GM19452 (cell line): Measurements from ENCODE around the gene PRKCB.

Experiments used
- ATAC-seq: cut with Tn5 transposase; IDR thresholded peaks from one replicate; pipeline ENCODE4 v1.9.1; 2021; ENCODE audit not compliant: unreplicated experiment

PRKCB gene

DNA sequence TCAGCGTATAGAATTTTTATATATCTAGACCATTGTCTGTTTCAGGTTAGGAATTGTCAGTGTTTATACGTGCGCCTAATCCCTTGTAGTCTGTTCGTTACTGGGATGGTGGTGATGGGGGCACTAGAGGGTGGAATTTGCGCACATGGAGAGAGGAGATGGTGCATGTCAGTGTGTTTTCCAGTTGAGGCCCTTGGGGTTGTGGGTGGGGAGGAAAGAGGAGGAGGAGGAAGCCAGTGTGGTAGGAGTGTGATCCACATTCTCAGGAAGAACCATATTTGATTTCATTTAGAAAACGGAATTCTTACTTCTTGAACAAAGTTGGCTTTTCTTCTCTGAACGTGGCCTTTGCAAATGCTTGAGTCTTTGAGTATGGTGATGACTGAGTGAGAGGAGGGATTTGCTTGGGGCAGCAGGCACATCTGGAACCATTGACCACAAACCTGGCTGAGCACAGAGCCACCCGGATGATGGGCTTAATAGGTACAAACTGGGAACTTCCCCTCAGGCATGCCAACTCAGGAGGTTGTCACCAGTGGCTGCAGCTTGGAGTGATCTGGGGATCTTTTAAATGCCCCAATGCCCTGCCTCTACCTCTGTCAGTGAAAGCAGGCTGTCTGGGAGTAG lies 98.9 kb downstream of the PRKCB start:
- ATAC-seq, result no peak

DNA sequence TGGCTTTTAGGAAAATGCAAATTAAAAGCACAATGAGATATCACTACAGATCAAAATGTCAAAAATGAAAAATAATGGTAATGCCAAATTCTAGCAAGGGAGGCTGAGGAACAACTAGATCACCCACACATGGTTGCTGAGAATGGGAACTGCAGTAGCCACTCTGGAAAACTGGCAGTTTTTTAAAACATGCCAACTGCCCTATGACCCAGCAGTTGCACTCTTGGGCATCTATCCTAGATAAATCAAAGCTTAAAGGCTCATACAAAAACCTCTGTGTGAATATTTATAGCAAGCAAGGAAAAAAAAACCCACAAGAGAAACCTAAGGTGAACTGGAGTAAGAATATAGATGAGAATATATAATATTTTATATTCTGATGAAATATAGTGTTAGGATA lies 104.3 kb downstream of the PRKCB start:
- no peak for ATAC-seq

DNA sequence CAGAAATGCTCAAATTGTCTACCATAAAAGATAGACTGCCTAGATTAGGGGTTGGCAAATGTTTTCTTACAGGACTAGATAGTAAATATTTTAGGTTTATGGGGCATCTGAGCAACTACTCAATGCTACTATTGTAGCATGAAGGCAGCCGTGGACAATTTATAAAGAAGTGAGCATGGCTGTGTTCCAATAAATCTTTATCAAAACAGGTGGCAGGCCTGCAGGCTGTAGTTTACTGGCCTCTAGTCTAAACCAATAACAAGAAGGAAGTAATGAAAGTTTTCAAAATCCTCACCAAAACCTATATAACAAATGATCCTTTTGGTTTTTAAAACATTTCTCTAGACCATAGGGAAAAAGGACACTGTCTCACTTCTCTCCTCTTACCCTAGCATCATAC lies 105.2 kb downstream of the PRKCB start:
- no peak for ATAC-seq

DNA sequence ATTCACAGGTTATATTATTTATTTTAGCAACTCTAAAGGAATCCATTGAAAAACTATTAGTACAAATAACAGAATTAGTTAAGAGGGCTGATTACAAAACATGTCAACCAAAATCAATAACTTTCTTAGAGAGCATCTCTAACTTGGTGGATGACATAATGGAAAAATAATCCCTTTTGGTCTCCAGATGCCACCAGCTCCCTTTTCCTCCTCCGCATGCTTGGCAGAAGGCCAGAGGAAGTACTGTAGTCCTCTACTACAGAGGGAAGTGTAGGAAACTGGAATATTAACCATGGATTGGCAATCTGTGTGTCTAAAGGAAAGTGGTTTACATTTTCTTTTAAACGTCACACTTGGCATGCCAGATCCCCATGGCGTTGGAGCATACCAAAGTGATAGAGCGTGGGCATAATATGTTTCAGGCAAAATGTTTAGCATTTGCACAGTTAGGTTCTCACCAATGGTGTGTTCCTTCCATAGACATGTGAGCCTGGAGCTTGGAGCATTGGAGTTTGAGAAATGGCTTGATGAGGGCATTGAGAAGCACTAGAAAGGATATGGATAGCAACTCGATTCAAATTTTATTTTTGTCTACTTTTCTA lies 106.3 kb downstream of the PRKCB start:
- ATAC-seq, result no peak

DNA sequence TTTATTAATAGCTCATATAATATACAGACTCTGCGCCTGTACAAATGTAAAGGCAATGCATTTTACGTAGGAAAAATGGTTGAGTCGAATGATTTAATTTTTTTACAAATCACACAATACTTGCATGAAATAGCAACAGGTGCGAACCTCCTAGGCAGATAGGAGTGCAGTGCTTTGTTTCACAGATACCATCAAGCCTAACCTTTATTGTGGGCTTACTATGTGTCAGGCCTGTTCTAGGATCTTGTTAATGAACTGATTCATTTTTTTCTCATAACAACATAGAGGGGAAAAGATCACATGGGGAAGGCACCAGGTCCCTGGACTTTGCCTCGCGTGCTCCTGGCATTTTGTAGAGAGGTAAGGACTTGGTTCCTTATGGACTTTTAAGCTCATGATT lies 107.8 kb downstream of the PRKCB start:
- ATAC-seq, result no peak

DNA sequence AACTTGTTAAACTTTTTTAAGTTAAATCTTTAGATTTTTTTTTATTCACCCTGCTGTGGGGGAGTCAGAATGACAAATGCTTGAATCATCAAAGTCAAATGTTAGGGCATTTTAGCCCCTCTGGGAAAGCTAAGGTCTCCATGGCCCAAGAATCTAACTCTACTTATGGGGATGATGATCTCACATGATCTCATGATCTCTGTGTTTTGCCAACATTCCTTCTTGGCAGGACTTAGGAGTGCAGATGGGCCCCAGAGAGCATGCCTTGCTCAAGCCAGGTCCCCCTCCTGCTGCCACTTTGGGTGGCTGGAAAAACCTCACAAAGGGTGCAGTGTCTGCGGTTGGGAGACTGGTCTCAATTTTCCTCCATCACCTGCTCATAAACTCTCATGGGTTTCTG lies 108.6 kb downstream of the PRKCB start:
- no peak for ATAC-seq

DNA sequence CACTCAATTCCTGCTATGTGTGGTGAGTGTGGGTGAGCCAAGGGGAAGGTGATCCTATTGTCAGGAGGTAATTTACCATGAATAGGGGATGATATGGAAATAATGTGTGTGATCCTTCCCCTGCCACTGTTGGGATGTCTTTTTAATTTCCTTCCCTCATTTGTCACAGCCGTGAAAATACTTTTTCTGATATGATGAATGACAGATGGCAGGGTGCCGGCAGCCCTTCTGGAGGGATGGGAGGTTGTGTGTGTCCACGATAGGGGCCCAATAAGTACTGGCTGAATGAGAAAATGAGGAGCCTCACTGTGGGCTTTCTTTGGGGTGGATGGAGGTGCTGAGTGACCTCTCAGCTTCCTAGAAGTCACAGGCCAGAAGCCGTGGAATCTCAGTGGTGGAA lies 109.5 kb downstream of the PRKCB start:
- no peak for ATAC-seq

DNA sequence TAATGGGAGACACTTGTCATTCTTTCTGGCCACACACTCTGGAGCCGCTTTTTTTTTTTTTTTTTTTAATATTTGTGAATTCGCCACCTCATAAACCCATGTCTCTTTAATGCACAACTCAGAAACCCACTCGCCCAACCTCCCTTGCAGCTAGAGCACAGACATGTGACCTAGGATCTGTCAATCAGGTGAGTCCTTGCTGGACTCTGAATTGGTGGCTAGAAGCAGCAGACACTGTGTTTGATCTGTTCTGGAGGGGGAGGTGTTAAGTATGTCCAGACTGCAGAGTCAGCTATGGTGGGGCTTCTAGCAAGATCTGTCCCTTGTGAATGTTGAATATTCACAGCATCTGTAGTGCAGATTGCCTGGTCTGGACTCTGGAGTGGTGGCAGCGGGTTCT lies 112.1 kb downstream of the PRKCB start:
- ATAC-seq, result no peak

DNA sequence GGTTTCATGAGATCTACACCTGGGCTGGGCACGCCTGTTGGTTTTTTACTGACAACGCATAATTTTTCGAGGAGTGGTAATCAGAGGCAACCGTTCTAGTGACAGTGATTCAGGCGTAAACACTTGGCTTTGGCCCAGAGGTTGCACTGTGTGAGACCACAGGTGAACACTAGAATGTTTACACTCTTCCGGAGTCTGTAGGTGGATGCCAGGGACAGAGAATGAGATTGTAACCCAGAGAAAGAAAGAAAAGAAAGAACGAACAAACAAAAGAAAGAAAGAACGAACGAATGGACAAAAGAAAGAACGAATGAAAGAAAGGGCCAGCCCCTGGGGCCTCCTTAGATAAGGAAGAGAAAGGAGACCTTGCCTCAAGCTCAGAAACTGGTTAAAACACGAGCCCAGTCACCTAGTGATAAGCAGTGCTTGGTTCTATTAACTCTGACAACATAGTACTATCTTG lies 113.2 kb downstream of the PRKCB start:
- no peak for ATAC-seq

DNA sequence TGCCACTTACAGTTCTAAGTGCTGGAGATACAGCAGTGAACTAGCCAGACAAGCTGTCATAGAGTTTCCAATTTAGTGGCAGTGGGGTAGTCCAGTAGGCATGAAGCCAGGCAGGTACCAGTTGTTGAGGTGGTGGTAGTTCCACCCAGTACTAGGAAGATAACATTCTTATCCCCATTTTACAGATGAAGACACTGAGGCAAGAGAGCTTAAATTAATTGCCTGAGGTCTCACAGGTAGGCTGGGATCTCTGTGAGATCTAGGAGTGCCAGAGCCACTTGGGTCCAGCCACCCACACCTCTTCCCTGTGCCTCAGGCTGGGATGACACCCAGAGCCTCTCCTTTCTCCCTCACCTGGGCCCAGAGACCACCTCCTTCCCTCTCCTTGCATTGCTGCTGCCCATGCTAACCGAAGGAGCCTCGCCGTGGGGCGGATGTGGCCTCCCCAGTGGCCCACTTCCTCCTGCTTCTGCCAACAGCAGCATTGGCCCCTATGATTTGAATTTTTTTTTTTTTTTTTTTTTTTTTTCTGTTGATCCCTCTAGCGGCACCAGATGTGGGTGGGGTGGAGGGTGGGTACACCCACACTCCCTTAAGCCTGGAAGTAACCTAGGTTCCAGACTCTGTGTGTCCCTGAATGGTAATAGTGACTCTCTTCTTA lies 114.0 kb downstream of the PRKCB start:
- ATAC-seq, result peak; percentile 71

DNA sequence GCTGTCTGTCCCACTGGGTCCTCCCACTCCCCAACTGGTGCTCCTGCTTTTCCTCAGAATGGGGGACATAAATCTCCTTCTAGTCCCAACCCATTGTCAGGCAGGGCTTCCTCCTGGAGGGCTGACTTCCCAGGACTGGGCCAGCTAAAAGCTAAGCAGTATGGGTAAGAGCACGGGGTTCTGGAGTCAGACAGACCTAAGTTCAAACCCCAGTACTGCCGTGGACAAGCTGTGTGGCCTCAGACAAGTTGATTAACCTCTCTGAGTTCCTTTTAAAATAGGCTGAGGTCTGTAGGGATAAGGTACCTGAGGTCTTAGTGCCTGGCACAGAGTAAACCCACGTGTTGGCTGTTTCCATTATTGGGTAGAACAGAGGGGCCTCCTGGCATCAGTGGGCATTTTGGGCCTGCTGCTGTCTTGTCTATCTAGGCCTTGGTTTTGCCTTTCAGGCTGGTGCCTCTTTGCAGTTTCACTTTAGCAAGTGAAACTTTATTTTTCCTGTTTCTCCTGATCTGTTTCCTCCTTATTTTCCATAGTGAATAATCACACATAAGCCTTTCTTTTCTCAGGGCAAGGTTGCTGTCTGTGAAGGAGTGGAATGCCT lies 114.6 kb downstream of the PRKCB start:
- ATAC-seq, result no peak

DNA sequence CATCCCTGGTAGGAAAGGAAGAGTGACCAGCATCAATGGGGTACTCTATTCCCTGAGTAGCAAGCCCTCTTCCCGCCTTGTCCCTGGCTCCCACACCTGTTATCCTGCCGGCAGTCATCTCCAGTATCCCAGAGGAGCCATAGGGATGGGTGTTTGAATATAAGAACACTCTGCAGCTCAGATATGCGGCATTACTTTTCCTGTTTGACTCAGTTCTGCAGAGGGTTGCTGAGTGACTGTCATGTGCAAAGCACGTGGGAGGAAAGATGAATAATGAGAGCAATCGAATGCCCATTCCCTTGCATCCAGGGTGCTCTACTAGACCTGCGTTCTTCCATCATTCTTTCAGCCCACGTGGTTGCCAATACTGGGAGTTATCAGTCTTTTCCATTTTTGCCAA lies 115.1 kb downstream of the PRKCB start:
- ATAC-seq, result no peak

DNA sequence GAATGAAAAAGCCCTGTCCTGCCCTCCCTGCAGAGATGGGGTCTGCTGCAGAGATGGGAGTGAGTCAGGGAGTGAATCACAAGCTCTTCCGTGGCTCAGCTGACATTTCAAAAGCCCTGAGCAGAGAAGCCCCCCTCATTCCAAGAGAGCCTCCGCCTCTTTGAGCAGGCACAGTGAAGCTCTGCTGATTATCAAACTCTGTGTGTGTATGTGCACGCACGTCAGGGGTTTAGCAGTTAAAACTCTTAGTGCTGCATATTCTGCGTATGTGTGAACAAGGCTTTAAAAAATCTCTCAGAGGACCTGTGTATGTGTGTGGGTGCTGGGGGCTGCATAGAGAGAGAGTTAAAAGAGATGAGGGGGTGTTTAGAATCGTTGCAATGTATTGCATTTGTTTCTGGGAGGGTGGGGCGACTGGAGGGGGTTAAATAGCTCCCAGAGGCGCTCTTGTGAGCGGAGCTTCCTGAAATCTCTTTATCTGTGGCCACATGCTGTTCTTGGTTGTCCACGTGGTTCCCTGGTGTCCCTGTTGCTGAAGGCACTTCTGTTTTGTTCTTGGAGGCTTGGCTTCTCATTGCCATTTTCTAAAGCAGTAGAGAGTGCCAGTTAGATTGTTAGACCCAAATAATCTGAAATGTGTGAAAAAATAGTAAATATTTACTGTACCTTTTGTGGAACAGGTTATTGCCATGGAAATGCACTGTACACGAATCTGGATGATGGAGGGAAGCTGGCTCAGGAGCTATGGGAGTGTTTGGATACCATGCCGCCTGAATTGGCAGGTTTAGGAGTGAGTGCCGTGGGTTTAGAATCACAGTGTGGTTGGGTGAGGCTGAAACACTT lies 116.6 kb downstream of the PRKCB start:
- ATAC-seq, result no peak

DNA sequence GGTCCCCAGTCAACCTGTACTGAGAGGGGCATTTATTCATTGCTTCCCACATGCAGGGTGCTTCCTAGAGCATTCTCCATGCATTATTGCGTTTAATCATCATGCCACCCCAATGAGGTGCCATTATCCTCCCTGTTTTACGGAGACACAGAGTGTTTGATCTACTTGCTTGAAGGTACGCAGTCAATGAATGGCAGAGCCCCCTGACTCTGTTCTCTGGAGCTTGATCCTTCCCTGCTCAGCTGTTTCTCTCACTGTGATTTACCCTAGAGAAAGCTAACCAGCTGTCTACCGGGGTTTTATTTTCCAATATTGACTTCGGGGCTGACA lies 117.2 kb downstream of the PRKCB start:
- ATAC-seq, result no peak

DNA sequence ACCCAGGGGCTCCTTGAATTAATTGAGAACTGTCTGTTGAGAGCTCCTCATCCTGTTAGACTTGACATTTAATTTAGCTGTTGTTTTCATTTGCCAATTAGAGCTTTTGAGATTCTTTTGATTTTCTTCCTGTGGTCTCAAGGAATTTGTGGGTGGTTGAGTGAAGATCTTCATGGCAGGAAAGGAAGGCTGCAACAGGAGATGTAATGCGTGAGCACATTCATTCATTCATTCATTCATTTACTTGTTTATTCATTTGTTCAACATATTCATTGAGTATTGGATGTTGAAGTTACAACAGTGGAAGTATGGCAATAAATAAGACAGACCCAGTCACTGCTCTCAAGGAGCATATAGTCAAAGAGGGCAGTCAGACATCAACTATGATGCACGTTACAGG lies 117.7 kb downstream of the PRKCB start:
- no peak for ATAC-seq

DNA sequence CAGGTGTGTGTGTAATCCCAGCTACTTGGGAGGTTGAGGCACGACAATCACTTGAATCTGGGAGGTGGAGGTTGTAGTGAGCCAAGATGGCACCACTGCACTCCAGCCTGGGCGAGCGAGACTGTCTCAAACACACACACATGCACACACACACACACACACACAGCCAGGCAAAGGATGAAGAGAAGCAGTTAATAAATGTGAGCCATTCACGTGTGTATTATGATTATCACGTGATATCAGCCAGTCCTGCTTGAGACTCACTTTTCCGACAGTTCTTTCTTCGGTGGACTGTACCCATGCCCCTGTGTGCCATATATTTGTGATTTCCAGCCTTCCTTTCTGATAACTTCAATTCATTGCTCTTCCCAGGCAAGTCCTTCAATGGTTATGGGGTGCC lies 119.3 kb downstream of the PRKCB start:
- no peak for ATAC-seq

DNA sequence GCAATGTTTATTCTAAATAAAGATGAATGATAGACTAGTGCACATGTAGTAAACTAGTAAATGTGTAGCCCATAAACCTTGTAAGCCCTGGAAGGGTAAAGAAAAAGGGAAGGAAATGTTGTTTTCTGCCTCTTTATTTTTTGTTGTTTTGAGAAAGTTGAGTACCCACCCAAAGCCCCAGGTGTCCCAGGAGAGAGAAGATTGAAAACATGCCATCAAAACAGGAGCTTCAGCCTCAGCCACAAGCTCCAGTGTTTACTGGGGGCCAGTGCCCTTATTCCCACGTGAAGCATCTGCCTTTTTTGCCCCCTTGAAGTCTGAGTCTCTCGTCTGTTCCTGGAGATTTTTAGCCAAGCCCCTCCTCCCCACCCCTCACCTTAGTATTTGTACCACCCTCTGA lies 121.5 kb downstream of the PRKCB start:
- no peak for ATAC-seq

DNA sequence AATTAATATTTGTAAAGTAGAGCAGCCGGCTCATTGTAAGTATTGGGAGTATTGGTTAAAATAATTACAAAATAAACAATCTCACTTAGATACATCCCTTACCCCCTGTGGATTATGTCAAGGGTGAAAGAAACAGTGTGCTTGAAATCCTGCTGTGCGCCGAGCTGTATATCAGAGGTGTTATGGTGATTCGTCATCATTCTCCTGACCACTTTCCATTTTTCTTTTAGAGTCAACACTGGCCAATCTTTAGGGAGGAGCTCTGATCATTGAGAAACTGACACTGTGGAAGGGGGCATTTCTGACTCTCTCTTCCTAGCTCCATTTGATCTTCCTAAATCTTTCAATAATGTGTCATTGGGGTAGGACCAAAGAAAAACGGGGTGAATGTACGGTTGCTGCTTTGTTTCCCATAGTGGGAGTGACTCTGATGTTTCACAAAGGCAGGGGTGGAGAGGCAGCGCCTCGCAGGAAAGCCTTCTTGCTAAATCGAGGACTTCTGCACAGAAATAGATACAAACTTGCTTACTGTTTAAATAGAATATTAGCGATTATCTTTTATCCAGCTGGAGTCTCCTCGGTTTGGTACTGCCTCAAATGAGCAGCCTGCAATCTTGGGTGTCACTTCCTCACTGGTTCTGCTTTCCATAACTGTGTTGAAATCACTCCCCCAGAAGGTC lies 123.4 kb downstream of the PRKCB start:
- ATAC-seq, result no peak

DNA sequence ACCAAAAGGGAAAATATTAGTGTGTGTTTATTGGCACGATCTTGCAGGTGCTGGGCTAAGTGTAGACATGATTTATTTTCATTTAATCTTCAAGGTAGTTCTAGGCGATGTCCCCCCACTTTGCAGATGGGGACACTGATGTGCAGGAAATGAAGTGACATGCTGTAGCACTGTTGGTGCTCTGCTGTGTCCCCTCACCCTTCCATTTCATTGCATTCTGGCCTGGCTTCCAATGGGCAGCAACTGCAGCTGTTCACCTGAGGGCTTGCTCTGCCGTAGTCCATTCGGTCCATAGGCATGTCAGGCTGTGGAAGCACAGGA lies 123.9 kb downstream of the PRKCB start:
- ATAC-seq, result no peak

DNA sequence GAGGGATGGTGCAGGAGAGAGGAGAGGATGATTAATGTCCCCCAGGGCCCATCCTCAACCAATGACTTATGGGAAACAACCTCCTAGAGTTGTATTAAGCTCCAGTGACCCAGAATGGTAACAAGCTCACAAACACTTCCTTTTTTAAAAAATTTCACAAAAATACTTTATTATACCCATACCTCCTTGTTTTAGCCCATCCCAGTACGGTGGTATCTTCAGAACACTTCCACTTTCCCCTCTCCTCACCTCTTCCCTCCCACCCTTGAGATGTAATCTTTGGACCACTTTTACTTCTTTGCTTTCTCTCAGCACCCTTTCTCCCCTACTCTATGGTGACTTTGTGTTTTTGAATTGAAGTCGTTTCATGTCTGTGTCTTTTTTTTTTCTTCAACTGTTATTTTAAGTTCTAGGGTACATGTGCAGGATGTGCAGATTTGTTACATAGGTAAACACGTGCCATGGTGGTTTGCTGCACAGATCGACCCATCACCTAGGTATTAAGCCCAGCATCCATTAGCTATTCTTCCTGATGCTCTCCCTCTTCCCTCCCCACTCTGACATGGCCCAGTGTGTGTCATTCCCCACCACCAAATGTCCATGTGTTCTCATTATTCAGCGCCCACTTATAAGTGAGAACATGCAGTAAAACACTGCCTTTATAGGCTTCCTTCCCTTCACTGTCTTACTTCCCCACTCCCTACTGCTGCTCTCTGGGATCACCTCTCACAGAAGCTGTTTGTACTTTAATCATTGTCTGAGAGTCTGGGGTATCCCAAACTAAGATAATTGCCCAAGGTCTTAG lies 124.5 kb downstream of the PRKCB start:
- ATAC-seq, result no peak
